T-helper 2 cell treated with Interferon-gamma antibody and Interleukin-4, amounts not matched to agents 5 μg/mL and 100 μg/mL, for 36 hours (primary cell): ENCODE data around the gene COA1.
"Not testable (repeated sequence)": the region's sequence is repeated elsewhere in the genome, so short reads cannot be mapped to it uniquely, and the experiment has no call there.

ENCODE experiments used
- DNase-seq: peaks from one replicate; pipeline ENCODE4 v3.0.0; 2021; ENCODE audit warnings: low spot score
- H3K27ac Mint-ChIP-seq: one replicate; pipeline ENCODE4 v1.8.0; 2021; ENCODE audit warnings: mild to moderate bottlenecking, mixed read lengths
- H3K27me3 Mint-ChIP-seq: one replicate; pipeline ENCODE4 v1.8.0; 2021; ENCODE audit warnings: low read depth, mixed read lengths
- H3K36me3 Mint-ChIP-seq: one replicate; pipeline ENCODE4 v1.8.0; 2021; ENCODE audit warnings: low read depth, mixed read lengths
- H3K4me1 Mint-ChIP-seq: one replicate; pipeline ENCODE4 v1.8.0; 2021; ENCODE audit warnings: low read depth, mixed read lengths
- H3K4me3 Mint-ChIP-seq: one replicate; pipeline ENCODE4 v1.8.0; 2022; ENCODE audit warnings: mild to moderate bottlenecking, moderate library complexity, mixed read lengths
- H3K9me3 Mint-ChIP-seq: one replicate; pipeline ENCODE4 v1.8.0; 2021; ENCODE audit warnings: mixed read lengths

Gene COA1

DNA sequence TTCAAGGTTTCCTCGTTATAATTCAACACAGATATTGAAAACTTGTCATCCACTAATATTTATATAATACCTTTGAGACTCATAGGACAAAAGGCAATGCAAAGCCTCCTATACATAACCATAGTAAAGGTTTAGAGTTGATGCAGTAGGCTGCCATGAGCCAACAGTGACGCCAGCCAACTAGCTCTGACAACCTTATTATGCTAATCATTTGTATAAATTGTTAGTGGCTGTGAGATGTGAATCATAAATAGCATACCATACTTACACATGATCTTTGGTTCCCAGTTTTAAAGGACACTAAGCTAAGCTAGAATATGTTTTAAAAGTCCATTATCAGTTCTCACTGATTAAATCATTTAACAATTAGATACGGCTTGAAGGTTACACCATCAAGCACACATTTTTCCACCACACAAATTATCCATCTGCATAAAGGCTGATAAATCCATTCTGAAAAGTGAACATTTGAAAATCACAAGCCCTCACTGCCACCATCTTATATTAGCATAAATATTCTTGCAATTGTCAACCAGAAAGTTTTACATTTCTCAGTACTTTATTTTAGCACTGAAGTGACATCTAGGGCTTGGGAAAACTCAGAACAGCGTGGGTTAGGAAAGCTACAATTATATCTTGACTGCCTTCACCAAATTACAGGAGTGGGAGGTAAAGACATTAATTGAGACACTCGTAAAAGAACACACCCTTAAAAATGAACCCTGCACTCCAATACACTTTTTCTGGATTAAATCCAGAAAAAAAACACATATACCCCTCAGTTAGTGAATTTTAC is 30.7 kb downstream of the COA1 start:
- no peak for DNase-seq
- Mint-ChIP-seq H3K4me3 (no peak overlapping the region), H3K27me3 (no peaks in the 10 kb centered on the region), H3K27ac (no peak overlapping the region), H3K36me3 (peaks cover 9% of the 10 kb centered on the region), H3K9me3 (peaks cover 3% of the 10 kb centered on the region), H3K4me1 (peaks cover 28% of the 10 kb centered on the region)

DNA sequence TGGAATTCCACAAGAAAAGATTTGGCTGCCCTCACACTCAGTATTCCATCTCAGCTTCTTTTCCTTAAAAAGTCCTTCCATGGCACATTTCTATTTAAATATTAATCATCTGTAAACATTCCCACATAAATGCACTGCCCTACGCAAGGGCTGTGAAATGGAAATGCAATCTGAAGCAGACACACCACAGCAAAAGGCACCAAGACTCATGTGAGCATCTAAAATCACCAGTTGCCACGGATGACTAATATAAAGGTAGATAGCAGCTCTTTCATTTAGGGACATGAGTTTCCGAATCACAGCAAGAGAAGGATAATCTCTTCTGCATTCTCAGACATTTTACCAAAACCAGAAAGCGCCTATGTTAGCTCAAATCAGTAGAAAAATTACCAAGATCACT is 31.6 kb downstream of the COA1 start:
- Mint-ChIP-seq H3K36me3 (peaks cover 1% of the 10 kb centered on the region), H3K27ac (no peak overlapping the region), H3K4me1 (peaks cover 19% of the 10 kb centered on the region), H3K4me3 (no peak overlapping the region), H3K27me3 (no peaks in the 10 kb centered on the region), H3K9me3 (no peaks in the 10 kb centered on the region)
- DNase-seq = no peak

DNA sequence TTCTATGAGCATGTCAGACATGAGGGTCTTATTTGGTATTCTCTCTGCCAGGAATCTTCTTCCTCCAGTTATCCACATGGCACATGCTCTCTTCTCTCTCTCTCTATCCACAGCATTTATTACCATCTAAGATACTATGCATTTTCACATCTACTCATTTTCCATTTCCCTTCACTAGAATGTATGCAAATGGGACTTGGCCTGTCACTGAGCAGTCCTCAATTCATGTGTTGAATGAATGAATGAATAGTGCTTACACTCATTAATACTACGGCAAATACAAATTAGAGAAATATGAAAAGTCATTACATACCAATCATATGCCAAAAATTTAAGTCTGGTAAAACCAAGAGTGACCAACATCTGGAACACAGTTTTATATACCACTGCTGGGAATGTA is 34.0 kb downstream of the COA1 start:
- Mint-ChIP-seq H3K36me3 (peaks cover 1% of the 10 kb centered on the region), H3K9me3 (no peaks in the 10 kb centered on the region), H3K4me1 (peaks cover 17% of the 10 kb centered on the region), H3K27me3 (no peaks in the 10 kb centered on the region), H3K27ac (no peak overlapping the region), H3K4me3 (no peak overlapping the region)
- DNase-seq = no peak

DNA sequence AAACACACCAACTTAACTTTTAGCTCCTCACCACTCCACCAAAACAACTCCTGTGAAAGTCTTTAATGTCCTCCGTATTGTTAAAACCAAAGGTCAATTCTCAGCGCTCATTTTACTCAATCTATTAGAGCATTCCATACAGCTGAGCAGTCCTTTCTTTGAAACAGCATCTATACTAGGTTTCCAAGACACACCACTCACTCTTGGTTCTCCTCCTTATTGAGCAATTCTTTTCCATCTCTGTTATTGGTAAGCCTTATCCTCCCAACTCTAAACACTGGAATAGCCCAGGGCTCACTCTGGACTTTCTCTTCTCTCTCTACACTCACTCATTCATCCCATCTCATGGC is 34.9 kb downstream of the COA1 start:
- no peak for DNase-seq
- H3K4me1 Mint-ChIP-seq = peaks cover 14% of the 10 kb centered on the region
- H3K27me3 Mint-ChIP-seq = no peaks in the 10 kb centered on the region
- peaks cover 1% of the 10 kb centered on the region for H3K36me3 Mint-ChIP-seq
- H3K9me3 Mint-ChIP-seq = no peaks in the 10 kb centered on the region
- H3K4me3 Mint-ChIP-seq = no peak overlapping the region
- no peak overlapping the region for H3K27ac Mint-ChIP-seq

DNA sequence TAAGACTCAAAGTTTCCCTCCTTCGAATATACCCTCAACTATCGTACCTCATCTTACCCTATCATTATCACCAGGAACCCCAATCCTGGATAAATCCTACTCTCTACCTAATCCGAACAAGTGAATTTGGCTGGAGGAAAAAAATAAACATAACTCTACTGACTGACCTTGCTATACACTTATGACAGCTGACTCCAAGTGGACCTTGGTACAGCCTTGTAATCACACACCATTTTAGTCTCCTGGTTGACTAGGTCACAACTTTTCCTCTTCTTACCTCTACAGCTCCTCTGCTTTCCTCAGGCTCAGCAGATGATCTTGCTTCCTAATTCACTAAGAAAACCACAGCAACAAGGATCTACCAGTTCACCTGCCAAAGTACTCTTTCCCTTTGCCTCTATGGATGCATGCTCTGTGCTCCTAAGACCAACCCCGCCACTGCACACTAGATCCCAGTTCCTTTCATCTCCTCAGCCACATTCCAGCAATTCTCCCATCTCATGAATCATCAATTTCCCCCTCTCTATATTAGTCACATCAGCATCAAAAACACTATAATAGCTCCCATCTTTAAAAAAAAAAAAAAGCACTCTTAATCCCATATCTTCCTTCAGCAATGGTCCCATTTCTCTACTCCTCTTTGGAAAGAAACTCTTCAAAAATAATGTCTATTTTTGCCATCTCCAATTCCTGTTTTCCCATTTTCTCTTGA is 35.5 kb downstream of the COA1 start:
- DNase-seq = no peak
- H3K9me3 Mint-ChIP-seq = no peaks in the 10 kb centered on the region
- H3K27ac Mint-ChIP-seq = no peak overlapping the region
- peaks cover 19% of the 10 kb centered on the region for H3K4me1 Mint-ChIP-seq
- H3K27me3 Mint-ChIP-seq = no peaks in the 10 kb centered on the region
- no peak overlapping the region for H3K4me3 Mint-ChIP-seq
- H3K36me3 Mint-ChIP-seq = peaks cover 1% of the 10 kb centered on the region

DNA sequence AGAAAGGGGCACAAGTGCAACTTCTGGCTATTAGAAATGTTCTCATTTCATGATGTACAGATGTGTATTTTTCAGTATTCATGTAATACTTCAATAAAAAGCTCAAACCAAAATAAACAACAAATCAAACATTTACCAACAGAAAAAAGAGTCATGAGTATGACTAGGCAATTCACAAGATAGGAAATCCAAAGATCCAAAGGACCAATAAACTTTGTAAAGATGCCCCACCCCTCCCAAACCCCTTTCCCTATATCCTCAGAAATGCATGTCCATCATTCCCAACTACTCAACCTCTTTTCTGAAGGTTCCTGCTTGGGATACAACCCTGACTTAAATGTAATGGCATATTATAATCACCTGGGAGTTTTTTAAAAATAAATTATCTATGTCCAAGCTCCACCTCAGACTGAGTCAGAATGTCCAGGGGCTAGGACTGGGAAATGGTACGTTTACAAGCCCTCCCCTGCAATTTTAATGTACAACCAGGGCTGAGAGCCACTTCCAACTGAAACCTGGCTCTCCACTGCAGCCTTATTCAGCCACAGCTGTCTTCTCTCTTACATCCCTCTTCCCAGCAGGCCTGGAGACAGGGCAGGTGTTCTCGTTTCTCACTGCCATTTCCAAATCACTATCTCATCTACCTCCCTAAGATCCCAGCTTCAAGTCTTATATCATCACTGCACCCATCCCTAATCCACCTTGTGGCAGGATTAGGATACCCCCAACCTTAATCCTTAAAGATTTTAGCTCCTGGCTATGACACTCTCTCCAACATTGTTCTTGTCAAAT is 36.5 kb downstream of the COA1 start:
- Mint-ChIP-seq H3K27ac (no peak overlapping the region), H3K9me3 (peaks cover 7% of the 10 kb centered on the region), H3K27me3 (no peaks in the 10 kb centered on the region), H3K4me1 (peaks cover 21% of the 10 kb centered on the region), H3K4me3 (no peak overlapping the region), H3K36me3 (peaks cover 7% of the 10 kb centered on the region)
- no peak for DNase-seq

DNA sequence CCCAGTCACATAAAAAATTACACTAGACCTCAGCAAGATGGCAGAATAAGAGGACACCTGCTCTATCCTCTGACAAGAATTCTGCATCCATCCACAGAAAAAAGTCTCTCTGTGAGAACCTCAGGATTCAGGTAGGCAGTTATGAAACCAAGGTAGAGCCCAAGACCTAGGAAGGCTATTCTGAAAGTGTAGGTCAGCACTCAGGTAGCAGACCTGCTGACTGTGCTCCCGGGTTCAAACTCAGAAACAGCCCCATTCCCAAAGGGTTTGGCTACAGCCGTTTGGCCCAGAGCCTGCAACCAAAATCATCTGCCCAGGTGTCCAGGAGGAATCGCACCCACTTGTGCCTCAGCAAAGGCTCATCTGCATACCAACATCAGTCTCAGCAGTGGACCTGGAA is 37.7 kb downstream of the COA1 start:
- H3K27ac Mint-ChIP-seq = no peak overlapping the region
- peaks cover 19% of the 10 kb centered on the region for H3K4me1 Mint-ChIP-seq
- H3K36me3 Mint-ChIP-seq = peaks cover 14% of the 10 kb centered on the region
- no peak for DNase-seq
- H3K9me3 Mint-ChIP-seq = peaks cover 11% of the 10 kb centered on the region
- no peaks in the 10 kb centered on the region for H3K27me3 Mint-ChIP-seq
- H3K4me3 Mint-ChIP-seq = no peak overlapping the region

DNA sequence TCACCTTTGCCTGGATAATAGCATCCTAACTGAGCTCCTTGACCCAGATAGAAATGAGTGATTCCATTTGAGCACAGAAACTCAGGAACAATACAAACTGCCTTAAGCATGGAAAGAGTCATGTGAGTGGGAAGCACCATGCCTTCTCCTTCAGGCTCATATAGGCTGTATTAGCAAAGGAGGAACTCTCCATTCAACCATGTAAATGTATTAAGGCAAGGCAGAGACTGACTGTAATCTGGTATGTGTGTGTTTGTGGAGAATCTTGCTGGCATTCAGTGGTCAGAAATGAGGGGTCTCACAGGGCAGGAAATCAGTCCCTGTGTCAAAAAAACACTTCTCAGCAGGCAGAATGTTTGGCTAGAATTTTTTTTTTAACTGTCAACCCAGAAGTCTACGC is 40.2 kb downstream of the COA1 start:
- no peak for DNase-seq
- Mint-ChIP-seq H3K4me1 (peaks cover 24% of the 10 kb centered on the region), H3K9me3 (peaks cover 11% of the 10 kb centered on the region), H3K27ac (no peak overlapping the region), H3K4me3 (no peak overlapping the region), H3K27me3 (no peaks in the 10 kb centered on the region), H3K36me3 (peaks cover 19% of the 10 kb centered on the region)

DNA sequence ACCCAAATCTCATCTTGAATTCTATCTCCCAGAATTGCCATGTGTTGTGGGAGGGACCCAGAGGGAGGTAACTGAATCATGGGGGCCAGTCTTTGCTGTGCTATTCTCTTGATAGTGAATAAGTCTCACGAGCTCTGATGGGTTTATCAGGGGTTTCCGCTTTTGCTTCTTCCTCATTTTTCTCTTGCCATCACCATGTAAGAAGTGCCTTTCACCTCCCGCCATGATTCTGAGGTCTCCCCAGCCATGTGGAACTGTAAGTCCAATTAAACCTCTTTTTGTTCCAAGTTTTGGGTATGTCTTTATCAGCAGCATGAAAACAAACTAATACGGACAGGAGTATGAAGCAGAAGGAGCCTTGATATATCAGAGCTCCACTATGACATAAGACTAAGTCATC is 41.5 kb downstream of the COA1 start:
- H3K36me3 Mint-ChIP-seq = peaks cover 19% of the 10 kb centered on the region
- not testable (repeated sequence) for H3K4me3 Mint-ChIP-seq, DNase-seq, H3K27ac Mint-ChIP-seq, H3K27me3 Mint-ChIP-seq
- H3K4me1 Mint-ChIP-seq = peaks cover 31% of the 10 kb centered on the region
- peaks cover 11% of the 10 kb centered on the region for H3K9me3 Mint-ChIP-seq

DNA sequence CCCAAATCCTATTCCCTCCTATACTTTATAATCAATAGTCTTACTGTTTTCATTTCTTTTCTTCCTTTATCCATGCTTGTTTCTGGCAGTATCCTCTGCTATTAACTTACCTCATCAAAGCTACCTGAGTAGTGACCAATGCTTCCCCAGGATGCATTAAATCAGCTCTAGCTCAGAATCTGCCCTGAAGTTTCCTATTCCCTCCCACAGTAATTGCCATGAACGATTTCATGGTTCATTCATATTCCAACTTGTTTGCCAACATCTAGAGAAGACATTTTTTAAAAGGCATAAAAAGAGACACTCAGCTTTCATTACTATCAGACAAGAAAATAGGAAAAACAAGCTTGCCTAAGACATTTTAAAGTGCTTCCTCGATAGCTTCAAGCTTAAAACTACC is 42.3 kb downstream of the COA1 start:
- peaks cover 19% of the 10 kb centered on the region for H3K36me3 Mint-ChIP-seq
- H3K27ac Mint-ChIP-seq = no peak overlapping the region
- DNase-seq = no peak
- H3K27me3 Mint-ChIP-seq = no peaks in the 10 kb centered on the region
- no peak overlapping the region for H3K4me3 Mint-ChIP-seq
- peaks cover 34% of the 10 kb centered on the region for H3K4me1 Mint-ChIP-seq
- peaks cover 11% of the 10 kb centered on the region for H3K9me3 Mint-ChIP-seq

DNA sequence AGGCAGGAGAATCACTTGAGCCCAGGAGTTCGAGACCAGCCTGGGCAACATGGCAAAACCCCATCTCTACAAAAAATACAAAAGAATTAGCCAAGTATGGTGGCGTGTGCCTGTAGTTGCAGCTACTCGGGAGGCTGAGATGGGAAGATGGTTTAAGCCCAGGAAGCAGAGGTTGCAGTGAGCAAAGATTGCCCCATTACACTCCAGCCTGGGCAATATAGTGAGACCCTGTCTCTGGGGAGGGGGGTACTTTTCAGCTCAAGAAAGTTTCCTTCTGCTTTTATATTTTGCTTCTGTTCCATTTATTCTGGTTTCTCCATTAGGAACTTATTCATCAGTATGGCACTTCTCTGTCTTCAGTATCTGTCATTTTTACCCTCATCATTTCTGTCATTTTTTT is 48.6 kb downstream of the COA1 start:
- peaks cover 15% of the 10 kb centered on the region for H3K36me3 Mint-ChIP-seq
- H3K27ac Mint-ChIP-seq = no peak overlapping the region
- DNase-seq = no peak
- no peaks in the 10 kb centered on the region for H3K27me3 Mint-ChIP-seq
- H3K4me1 Mint-ChIP-seq = peaks cover 41% of the 10 kb centered on the region
- no peaks in the 10 kb centered on the region for H3K9me3 Mint-ChIP-seq
- no peak overlapping the region for H3K4me3 Mint-ChIP-seq

DNA sequence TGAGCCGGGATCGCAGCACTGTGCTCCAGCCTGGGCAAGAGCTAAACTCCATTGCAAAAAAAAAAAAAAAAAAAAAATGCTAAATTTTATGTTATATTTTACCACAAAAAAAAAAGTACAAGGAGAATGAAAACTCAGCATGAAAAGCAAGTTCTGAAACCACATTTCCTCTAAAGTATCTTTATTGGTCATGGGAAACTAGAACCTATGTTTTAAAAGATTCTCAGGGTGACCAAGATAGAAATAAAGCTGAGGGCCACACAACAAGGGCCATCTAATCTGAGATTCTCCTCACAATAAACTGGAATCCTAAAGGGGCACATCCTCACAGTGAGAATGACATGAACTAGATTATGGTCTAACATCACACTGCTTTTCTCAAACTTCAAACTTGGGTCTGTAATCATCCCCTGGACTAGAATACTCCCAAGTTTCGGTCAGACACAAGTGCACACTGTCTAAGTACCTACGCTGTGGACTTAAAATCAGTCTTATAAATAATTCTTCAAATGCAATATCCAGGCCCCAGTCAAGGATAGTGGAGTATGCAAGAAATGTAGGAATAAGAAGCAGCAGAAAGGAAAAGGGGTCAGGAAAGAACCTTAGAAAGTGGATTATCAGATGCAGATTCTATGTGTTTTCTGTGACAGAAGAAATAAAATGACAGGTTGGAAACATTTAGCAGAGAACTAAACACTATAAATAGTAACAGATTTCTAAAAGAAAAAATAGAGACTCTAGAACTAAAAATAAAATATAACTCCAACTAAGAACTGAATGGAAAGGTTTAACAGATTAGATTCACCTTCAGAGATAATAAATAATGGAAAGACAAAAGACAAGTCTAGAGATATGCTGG is 49.9 kb downstream of the COA1 start:
- Mint-ChIP-seq H3K36me3 (peaks cover 15% of the 10 kb centered on the region), H3K4me3 (peak overlapping the region; percentile 14), H3K27ac (no peak overlapping the region)

DNA sequence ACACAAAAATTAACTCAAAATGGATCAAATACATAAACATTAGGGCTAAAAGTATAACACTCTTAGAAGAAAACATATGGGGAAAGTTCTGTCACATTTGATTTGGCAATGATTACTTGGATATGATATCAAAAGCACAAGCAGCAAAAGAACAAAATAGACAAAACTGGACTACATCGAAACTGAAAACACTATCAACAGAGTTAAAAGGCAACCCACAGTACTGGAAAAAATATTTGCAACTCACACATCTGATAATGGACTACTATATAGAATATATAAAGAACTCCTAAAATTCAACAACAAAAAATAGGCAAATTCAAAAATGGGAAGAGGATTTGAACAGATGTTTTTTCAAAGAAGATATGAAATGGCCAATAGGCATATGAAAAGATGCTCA is 51.0 kb downstream of the COA1 start:
- H3K4me3 Mint-ChIP-seq = peak overlapping the region; percentile 28
- H3K27ac Mint-ChIP-seq = no peak overlapping the region
- H3K9me3 Mint-ChIP-seq = peaks cover 15% of the 10 kb centered on the region
- peaks cover 46% of the 10 kb centered on the region for H3K4me1 Mint-ChIP-seq
- DNase-seq = no peak
- peaks cover 19% of the 10 kb centered on the region for H3K36me3 Mint-ChIP-seq
- no peaks in the 10 kb centered on the region for H3K27me3 Mint-ChIP-seq

More for the DNA sequence above, 49.9 kb downstream of the COA1 start:
- peaks cover 44% of the 10 kb centered on the region for H3K4me1 Mint-ChIP-seq
- H3K27me3 Mint-ChIP-seq = no peaks in the 10 kb centered on the region
- peaks cover 7% of the 10 kb centered on the region for H3K9me3 Mint-ChIP-seq
- no peak for DNase-seq
